Measurements from ENCODE around the gene SASH1. TPM values are rescaled to one million over a fixed set of nuclear protein-coding genes. Genes with fewer than 3 reads are reported as not detected.

The SASH1 gene
- polyA plus RNA-seq, 1 donor from 2014 or later, result 7.0 TPM

DNA sequence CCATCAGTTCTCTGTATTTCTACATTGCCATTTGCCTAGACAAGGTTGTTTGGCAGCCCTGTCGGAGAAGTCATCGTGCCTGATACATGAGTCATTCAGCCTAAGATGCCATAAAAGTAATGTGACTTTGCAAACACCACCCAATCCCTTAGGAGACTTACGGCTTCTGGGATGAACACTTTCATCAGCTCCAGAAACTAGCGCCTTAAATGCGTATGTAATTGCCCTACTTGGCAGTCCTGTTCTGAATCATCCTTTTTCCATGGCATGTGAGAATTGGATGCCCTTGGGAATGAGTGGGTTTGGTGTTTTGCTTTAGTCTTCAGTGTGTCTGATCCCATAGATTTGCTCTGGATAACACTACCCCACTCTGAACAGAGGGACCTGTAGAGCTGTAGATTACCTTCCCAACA, 158.5 kb downstream of the SASH1 start:
- H3K4me2 ChIP-seq (ENCODE audit: low read length), result no peak overlapping the region
- TF ChIP-seq, protein P1, sequence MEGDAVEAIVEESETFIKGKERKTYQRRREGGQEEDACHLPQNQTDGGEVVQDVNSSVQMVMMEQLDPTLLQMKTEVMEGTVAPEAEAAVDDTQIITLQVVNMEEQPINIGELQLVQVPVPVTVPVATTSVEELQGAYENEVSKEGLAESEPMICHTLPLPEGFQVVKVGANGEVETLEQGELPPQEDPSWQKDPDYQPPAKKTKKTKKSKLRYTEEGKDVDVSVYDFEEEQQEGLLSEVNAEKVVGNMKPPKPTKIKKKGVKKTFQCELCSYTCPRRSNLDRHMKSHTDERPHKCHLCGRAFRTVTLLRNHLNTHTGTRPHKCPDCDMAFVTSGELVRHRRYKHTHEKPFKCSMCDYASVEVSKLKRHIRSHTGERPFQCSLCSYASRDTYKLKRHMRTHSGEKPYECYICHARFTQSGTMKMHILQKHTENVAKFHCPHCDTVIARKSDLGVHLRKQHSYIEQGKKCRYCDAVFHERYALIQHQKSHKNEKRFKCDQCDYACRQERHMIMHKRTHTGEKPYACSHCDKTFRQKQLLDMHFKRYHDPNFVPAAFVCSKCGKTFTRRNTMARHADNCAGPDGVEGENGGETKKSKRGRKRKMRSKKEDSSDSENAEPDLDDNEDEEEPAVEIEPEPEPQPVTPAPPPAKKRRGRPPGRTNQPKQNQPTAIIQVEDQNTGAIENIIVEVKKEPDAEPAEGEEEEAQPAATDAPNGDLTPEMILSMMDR (IDR thresholded peaks at IDR 0.05; ENCODE audit: poor library complexity, severe bottlenecking), result no peak
- TF ChIP-seq EP300 (conservative IDR thresholded peaks at IDR 0.05; ENCODE audit: poor library complexity, severe bottlenecking), result no peak
- no peak for TF ChIP-seq POLR2AphosphoS5 (IDR thresholded peaks at IDR 0.05)
- no peak for TF ChIP-seq EZH2 (IDR thresholded peaks at IDR 0.05; ENCODE audit: borderline replicate concordance, insufficient read depth, low read length, poor library complexity, severe bottlenecking)
- TF ChIP-seq, protein P2, sequence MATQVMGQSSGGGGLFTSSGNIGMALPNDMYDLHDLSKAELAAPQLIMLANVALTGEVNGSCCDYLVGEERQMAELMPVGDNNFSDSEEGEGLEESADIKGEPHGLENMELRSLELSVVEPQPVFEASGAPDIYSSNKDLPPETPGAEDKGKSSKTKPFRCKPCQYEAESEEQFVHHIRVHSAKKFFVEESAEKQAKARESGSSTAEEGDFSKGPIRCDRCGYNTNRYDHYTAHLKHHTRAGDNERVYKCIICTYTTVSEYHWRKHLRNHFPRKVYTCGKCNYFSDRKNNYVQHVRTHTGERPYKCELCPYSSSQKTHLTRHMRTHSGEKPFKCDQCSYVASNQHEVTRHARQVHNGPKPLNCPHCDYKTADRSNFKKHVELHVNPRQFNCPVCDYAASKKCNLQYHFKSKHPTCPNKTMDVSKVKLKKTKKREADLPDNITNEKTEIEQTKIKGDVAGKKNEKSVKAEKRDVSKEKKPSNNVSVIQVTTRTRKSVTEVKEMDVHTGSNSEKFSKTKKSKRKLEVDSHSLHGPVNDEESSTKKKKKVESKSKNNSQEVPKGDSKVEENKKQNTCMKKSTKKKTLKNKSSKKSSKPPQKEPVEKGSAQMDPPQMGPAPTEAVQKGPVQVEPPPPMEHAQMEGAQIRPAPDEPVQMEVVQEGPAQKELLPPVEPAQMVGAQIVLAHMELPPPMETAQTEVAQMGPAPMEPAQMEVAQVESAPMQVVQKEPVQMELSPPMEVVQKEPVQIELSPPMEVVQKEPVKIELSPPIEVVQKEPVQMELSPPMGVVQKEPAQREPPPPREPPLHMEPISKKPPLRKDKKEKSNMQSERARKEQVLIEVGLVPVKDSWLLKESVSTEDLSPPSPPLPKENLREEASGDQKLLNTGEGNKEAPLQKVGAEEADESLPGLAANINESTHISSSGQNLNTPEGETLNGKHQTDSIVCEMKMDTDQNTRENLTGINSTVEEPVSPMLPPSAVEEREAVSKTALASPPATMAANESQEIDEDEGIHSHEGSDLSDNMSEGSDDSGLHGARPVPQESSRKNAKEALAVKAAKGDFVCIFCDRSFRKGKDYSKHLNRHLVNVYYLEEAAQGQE (IDR thresholded peaks at IDR 0.05; ENCODE audit: borderline replicate concordance), result no peak
- TF ChIP-seq MXI1 (conservative IDR thresholded peaks at IDR 0.05; ENCODE audit: poor library complexity, severe bottlenecking), result no peak
- TF ChIP-seq SMC3 (conservative IDR thresholded peaks at IDR 0.05; ENCODE audit: poor library complexity), result no peak
- TF ChIP-seq RAD21 (conservative IDR thresholded peaks at IDR 0.05), result no peak
- TF ChIP-seq TAF1 (IDR thresholded peaks at IDR 0.05; ENCODE audit: low read depth), result no peak
- H3K27ac ChIP-seq (ENCODE audit: low read length), result no peak overlapping the region
- H3F3A ChIP-seq (ENCODE audit: insufficient read depth, low read length, poor library complexity, severe bottlenecking), result no peaks in the 10 kb centered on the region
- no peaks in the 10 kb centered on the region for H3K27me3 ChIP-seq (ENCODE audit: insufficient read depth, low read depth, low read length)
- no peaks in the 10 kb centered on the region for H4K20me1 ChIP-seq (ENCODE audit: insufficient read depth)
- no peaks in the 10 kb centered on the region for H3K9me2 ChIP-seq (ENCODE audit: insufficient read depth, low read length)
- H3K9me3 ChIP-seq (ENCODE audit: low read length), result no peaks in the 10 kb centered on the region
- H2AFZ ChIP-seq (ENCODE audit: low read depth, low read length), result no peak overlapping the region
- H3K9ac ChIP-seq (ENCODE audit: low read length), result no peak overlapping the region
- H3K79me2 ChIP-seq (replicated peaks; ENCODE audit: insufficient read depth, low read length), result no peaks in the 10 kb centered on the region
- H3K4me3 ChIP-seq (ENCODE audit: low read length), result no peak overlapping the region
- no peaks in the 10 kb centered on the region for H3K36me3 ChIP-seq (ENCODE audit: insufficient read depth, low read length)

DNA sequence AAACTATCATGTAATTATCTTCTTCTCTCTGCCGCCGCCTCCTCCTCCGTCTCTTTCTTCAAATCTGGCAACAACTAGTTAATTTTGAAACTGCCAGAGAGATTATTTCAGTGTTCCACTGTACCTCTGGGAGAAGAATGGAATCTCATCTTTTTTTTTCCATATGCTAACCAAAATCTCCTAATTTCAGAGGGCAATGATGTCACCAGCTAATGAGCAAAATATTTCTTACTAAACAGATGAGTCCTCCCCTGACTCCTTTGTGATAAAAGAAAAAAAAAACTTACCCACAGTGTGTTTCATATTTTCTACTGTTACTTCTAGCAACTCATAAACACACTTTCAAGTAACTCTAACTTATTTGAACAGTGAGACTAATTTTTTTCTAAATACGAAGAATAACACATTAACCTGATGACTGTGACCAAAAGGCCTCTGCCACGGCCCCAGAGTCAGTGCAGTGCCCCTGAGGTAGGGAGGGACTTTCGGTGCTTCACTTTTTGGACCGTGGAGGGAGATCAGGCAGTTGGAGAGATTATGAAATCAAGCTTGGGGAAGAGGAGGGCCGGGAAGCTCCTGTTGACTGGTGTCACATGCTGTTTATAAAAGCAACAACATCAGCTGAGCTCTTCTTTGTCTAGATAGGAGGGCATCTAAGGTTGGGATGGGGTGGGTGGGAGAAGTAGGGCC, 159.6 kb downstream of the SASH1 start:
- Histone ChIP-seq H3K79me2 (replicated peaks; ENCODE audit: insufficient read depth, low read length) (no peaks in the 10 kb centered on the region), H3F3A (ENCODE audit: insufficient read depth, low read length, poor library complexity, severe bottlenecking) (no peaks in the 10 kb centered on the region), H3K36me3 (ENCODE audit: insufficient read depth, low read length) (no peaks in the 10 kb centered on the region), H2AFZ (ENCODE audit: low read depth, low read length) (no peak overlapping the region), H3K27me3 (ENCODE audit: insufficient read depth, low read depth, low read length) (no peaks in the 10 kb centered on the region), H3K4me3 (ENCODE audit: low read length) (no peak overlapping the region), H3K4me2 (ENCODE audit: low read length) (no peak overlapping the region), H3K9me2 (ENCODE audit: insufficient read depth, low read length) (no peaks in the 10 kb centered on the region), H4K20me1 (ENCODE audit: insufficient read depth) (no peaks in the 10 kb centered on the region), H3K9ac (ENCODE audit: low read length) (no peak overlapping the region), H3K27ac (ENCODE audit: low read length) (no peak overlapping the region), H3K9me3 (ENCODE audit: low read length) (no peaks in the 10 kb centered on the region)
- TF ChIP-seq EP300 (conservative IDR thresholded peaks at IDR 0.05; ENCODE audit: poor library complexity, severe bottlenecking) (no peak), TAF1 (IDR thresholded peaks at IDR 0.05; ENCODE audit: low read depth) (no peak), MXI1 (conservative IDR thresholded peaks at IDR 0.05; ENCODE audit: poor library complexity, severe bottlenecking) (no peak), RAD21 (conservative IDR thresholded peaks at IDR 0.05) (no peak), POLR2AphosphoS5 (IDR thresholded peaks at IDR 0.05) (no peak), SMC3 (conservative IDR thresholded peaks at IDR 0.05; ENCODE audit: poor library complexity) (no peak), EZH2 (IDR thresholded peaks at IDR 0.05; ENCODE audit: borderline replicate concordance, insufficient read depth, low read length, poor library complexity, severe bottlenecking) (no peak)
- TF ChIP-seq, protein P1 (IDR thresholded peaks at IDR 0.05; ENCODE audit: poor library complexity, severe bottlenecking), result no peak
- TF ChIP-seq, protein P2 (IDR thresholded peaks at IDR 0.05; ENCODE audit: borderline replicate concordance), result no peak

Data from neural cell (in vitro differentiated cells).